H1 (cell line): ENCODE measurements around the gene DDC. TPM values are rescaled to one million over a fixed set of nuclear protein-coding genes. Genes with fewer than 3 reads are reported as not detected.

Source experiments
- CTCF ChIA-PET: fragments of 300-600 bp; sonication (Branson Sonifier 250); formaldehyde crosslinking; loops from one replicate; lab custom pipeline; 2021; ENCODE audit not compliant: partially characterized antibody; lab: Charles Lee
- POLR2A ChIA-PET: fragments of 300-600 bp; sonication (Branson Sonifier 250); formaldehyde crosslinking; loops from one replicate; lab custom pipeline; 2021; ENCODE audit warnings: inconsistent platforms; ENCODE audit not compliant: partially characterized antibody; lab: Charles Lee
- DNase-seq, 2 experiments: peaks; one replicate each; pipeline versions ENCODE4 v3.0.0 to v3.0.0-alpha.2; 2010 to 2022; ENCODE audit warnings: low spot score in 2 of 2, low read depth in 1 of 2, mixed read lengths in 1 of 2
- FAIRE-seq: peaks from 2 replicates; lab custom pipeline; 2011; peaks lifted over from hg19 to GRCh38; lab: Jason Lieb, UNC
- H2AFZ ChIP-seq: 2 replicates; pipeline ENCODE4 v1.8.1; 2012; ENCODE audit warnings: low read length, inconsistent platforms
- H2AK5ac ChIP-seq: 2 replicates; pipeline ENCODE4 v1.6.1; 2013; ENCODE audit warnings: low read depth, low read length
- H2BK120ac ChIP-seq: replicated peaks from 2 replicates; pipeline ENCODE3; 2013; ENCODE audit warnings: low read depth, low read length, inconsistent platforms
- H2BK12ac ChIP-seq: 2 replicates; pipeline ENCODE4 v1.6.1; 2013; ENCODE audit warnings: low read depth, low read length
- H2BK15ac ChIP-seq: 2 replicates; pipeline ENCODE4 v1.6.1; 2013; ENCODE audit warnings: low read length
- H2BK20ac ChIP-seq: 2 replicates; pipeline ENCODE4 v1.6.1; 2013; ENCODE audit warnings: low read length
- H2BK5ac ChIP-seq: 2 replicates; pipeline ENCODE4 v1.6.1; 2013; ENCODE audit warnings: low read depth, low read length
- H3K14ac ChIP-seq: 2 replicates; pipeline ENCODE4 v1.6.1; 2013; ENCODE audit warnings: inconsistent platforms; ENCODE audit not compliant: insufficient read length
- H3K18ac ChIP-seq: 2 replicates; pipeline ENCODE4 v1.6.1; 2013; ENCODE audit warnings: low read length; ENCODE audit errors: extremely low read depth
- H3K23ac ChIP-seq: 2 replicates; pipeline ENCODE4 v1.6.1; 2013; ENCODE audit warnings: inconsistent platforms; ENCODE audit not compliant: insufficient read length
- H3K23me2 ChIP-seq: 2 replicates; pipeline ENCODE4 v1.6.1; 2013; ENCODE audit warnings: low read depth, low read length
- H3K27ac ChIP-seq: 2 replicates; pipeline ENCODE4 v1.6.1; 2011; ENCODE audit warnings: low read depth, low read length, inconsistent platforms
- H3K27me3 ChIP-seq, 4 experiments: replicated peaks in 1 of 4; 1 replicate in 1 of 4; 2 replicates in 3 of 4; pipeline versions ENCODE4 v1.6.1 to v1.8.1; 2011 to 2013; ENCODE audit warnings: low read length in 3 of 4, mild to moderate bottlenecking in 3 of 4, inconsistent platforms in 2 of 4, mixed read lengths in 2 of 4, moderate library complexity in 1 of 4; ENCODE audit not compliant: control insufficient read depth in 3 of 4, insufficient read depth in 3 of 4; ENCODE audit errors: extremely low read depth in 1 of 4
- H3K36me3 ChIP-seq, 4 experiments: 2 replicates each; pipeline versions ENCODE4 v1.6.1 to v1.8.1; 2011 to 2013; ENCODE audit warnings: mild to moderate bottlenecking in 4 of 4, low read length in 3 of 4, moderate library complexity in 2 of 4, control low read depth in 1 of 4, inconsistent platforms in 1 of 4; ENCODE audit not compliant: insufficient read depth in 4 of 4, control insufficient read depth in 2 of 4
- H3K4ac ChIP-seq: replicated peaks from 2 replicates; pipeline ENCODE3; 2013; ENCODE audit warnings: low read length, low read depth, mixed read lengths, inconsistent platforms; ENCODE audit not compliant: insufficient read length
- H3K4me1 ChIP-seq, 4 experiments: replicated peaks in 1 of 4; 1 replicate in 1 of 4; 2 replicates in 3 of 4; pipeline versions ENCODE4 v1.6.1 to v1.8.1; 2011 to 2013; ENCODE audit warnings: low read length in 3 of 4, inconsistent platforms in 2 of 4, mixed read lengths in 1 of 4; ENCODE audit not compliant: insufficient read depth in 4 of 4, control insufficient read depth in 3 of 4
- H3K4me2 ChIP-seq, 2 experiments: 2 replicates each; pipeline versions ENCODE4 v1.6.1 to v1.8.1; 2011 to 2013; ENCODE audit warnings: low read depth in 2 of 2, low read length in 2 of 2, control low read depth in 1 of 2, inconsistent platforms in 1 of 2, mild to moderate bottlenecking in 1 of 2; ENCODE audit not compliant: insufficient read depth in 1 of 2
- H3K4me3 ChIP-seq, 4 experiments: fragments of 200-600, 300-600 bp in 1 of 4; sonication (generic), shearing (Covaris generic), sonication (Bioruptor Twin) in 1 of 4; 2 replicates each; pipeline versions ENCODE4 v1.5.1 to v1.8.1; 2011 to 2016; ENCODE audit warnings: low read length in 4 of 4, low read depth in 3 of 4, control low read depth in 2 of 4, inconsistent platforms in 2 of 4, mild to moderate bottlenecking in 2 of 4, mixed read lengths in 1 of 4, moderate library complexity in 1 of 4; ENCODE audit not compliant: insufficient read depth in 2 of 4; ENCODE audit errors: extremely low read depth in 1 of 4
- H3K56ac ChIP-seq: replicated peaks from 2 replicates; pipeline ENCODE3; 2013; ENCODE audit warnings: low read depth, mild to moderate bottlenecking, mixed read lengths, low read length, inconsistent platforms; ENCODE audit not compliant: insufficient read length
- H3K79me1 ChIP-seq: 2 replicates; pipeline ENCODE4 v1.6.1; 2013; ENCODE audit warnings: low read depth, low read length, control low read depth
- H3K79me2 ChIP-seq, 2 experiments: 2 replicates each; pipeline versions ENCODE4 v1.6.1 to v1.8.1; 2012 to 2013; ENCODE audit warnings: low read length in 2 of 2, mild to moderate bottlenecking in 2 of 2, inconsistent platforms in 1 of 2; ENCODE audit not compliant: insufficient read depth in 2 of 2, control insufficient read depth in 1 of 2
- H3K9ac ChIP-seq, 4 experiments: replicated peaks in 1 of 4; 1 replicate in 1 of 4; 2 replicates in 3 of 4; pipeline versions ENCODE4 v1.6.1 to v1.8.1; 2011 to 2013; ENCODE audit warnings: low read depth in 3 of 4, low read length in 3 of 4, control low read depth in 2 of 4, mild to moderate bottlenecking in 2 of 4, moderate library complexity in 2 of 4, inconsistent platforms in 1 of 4; ENCODE audit errors: extremely low read depth in 1 of 4
- H3K9me3 ChIP-seq, 2 experiments: 2 replicates each; pipeline versions ENCODE4 v1.6.1 to v1.8.1; 2012 to 2013; ENCODE audit warnings: mild to moderate bottlenecking in 2 of 2, moderate library complexity in 2 of 2, control low read depth in 1 of 2, inconsistent platforms in 1 of 2, low read depth in 1 of 2, low read length in 1 of 2, mixed read lengths in 1 of 2; ENCODE audit not compliant: insufficient read depth in 2 of 2
- H4K20me1 ChIP-seq, 2 experiments: replicated peaks in 1 of 2; 2 replicates each; pipeline versions ENCODE3 to v1.8.1; 2011 to 2013; ENCODE audit warnings: inconsistent platforms in 2 of 2, low read length in 2 of 2, mild to moderate bottlenecking in 1 of 2; ENCODE audit not compliant: insufficient read depth in 2 of 2, control insufficient read depth in 1 of 2
- H4K5ac ChIP-seq: 2 replicates; pipeline ENCODE4 v1.6.1; 2013; ENCODE audit warnings: low read length, low read depth, mixed read lengths, inconsistent platforms; ENCODE audit not compliant: insufficient read length
- H4K8ac ChIP-seq: 2 replicates; pipeline ENCODE4 v1.8.0; 2013; ENCODE audit warnings: mild to moderate bottlenecking, moderate library complexity, low read length, inconsistent platforms; ENCODE audit not compliant: insufficient read depth; ENCODE audit errors: extremely low read depth
- H4K91ac ChIP-seq: replicated peaks from 2 replicates; pipeline ENCODE3; 2013; ENCODE audit warnings: low read length, mixed read lengths, inconsistent platforms; ENCODE audit not compliant: insufficient read length
- BCL11A ChIP-seq, 2 experiments: IDR thresholded peaks; one replicate each; pipeline ENCODE4 v1.6.1; 2011; ENCODE audit warnings: low read depth in 2 of 2, low read length in 2 of 2, mild to moderate bottlenecking in 2 of 2
- CHD2 ChIP-seq: IDR thresholded peaks from 2 replicates; pipeline ENCODE4 v1.6.1; 2012; ENCODE audit warnings: low read length, improper control_type of control experiment
- TCF12 ChIP-seq: IDR thresholded peaks from 2 replicates; pipeline ENCODE4 v1.6.1; 2011; ENCODE audit warnings: low read depth, mild to moderate bottlenecking, low read length
- ZNF274 ChIP-seq: IDR thresholded peaks from 2 replicates; pipeline ENCODE4 v1.7.0; 2012; ENCODE audit warnings: low read length, borderline replicate concordance; ENCODE audit errors: extremely low read depth
- polyA plus RNA-seq, 7 experiments: library from polyadenylated mRNA; depleted of rRNA in 3 of 7; stranded (reverse) in 5 of 7; unstranded in 2 of 7; fragments of >200 nt in 5 of 7; fragments of 200-250 nt in 2 of 7; gene quantifications; 1 replicate in 5 of 7; 2 replicates in 1 of 7; 4 replicates in 1 of 7; pipeline versions ENCODE4 v1.2.1 to v1.2.3, GENCODE V29; 2011 to 2013; ENCODE audit warnings: missing spikeins in 2 of 7, mixed read lengths in 2 of 7
- total RNA-seq: library from RNA; stranded (reverse); fragmentation: NEBNext Ultra II Directional; extraction: Animal tissue kit (Norgen Biotek cat#: 25700); gene quantifications from 2 replicates; pipeline ENCODE4 v1.2.1, GENCODE V29; 2021

The DDC gene
- total and polyA plus RNA-seq, 2 of the 8 experiments (the other 6 are each of a cell fraction or from before 2014, with no cell fraction given): 0.05 TPM; not detected in 1

DNA sequence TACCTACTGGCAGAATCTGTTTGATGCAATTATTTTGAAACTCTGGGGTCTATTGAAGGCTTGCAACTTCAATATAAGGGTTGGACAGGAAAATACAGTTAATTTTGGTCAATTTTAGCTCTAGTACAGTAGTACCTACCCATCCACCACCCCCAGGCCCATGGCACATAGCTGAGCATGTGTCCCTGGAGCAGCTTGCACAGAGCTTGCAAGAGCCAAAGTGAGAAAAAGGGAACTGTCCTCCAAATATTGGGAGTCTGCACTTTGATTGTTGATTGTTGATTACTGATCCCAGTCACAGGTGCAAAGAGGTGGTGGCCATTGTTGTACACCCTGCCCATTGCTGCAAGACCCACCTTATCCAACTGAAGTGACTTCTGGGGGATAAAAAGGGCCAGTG, 52.8 kb downstream of the DDC start:
- no peaks in the 10 kb centered on the region for H3K4me1 ChIP-seq
- no peaks in the 10 kb centered on the region; a peak in 1 of 7 replicates for H3K27me3 ChIP-seq
- H3K56ac ChIP-seq: no peak overlapping the region
- no peak overlapping the region for H2BK12ac ChIP-seq
- no peaks in the 10 kb centered on the region for H3K79me2 ChIP-seq
- no peaks in the 10 kb centered on the region for H3K36me3 ChIP-seq
- CTCF ChIA-PET: interaction anchor here (0.7 to 1.5 kb wide), 3 partner anchors 37 to 117 kb away, joined by 3 to 4 read pairs (median 4); no protein-coding TSS in a partner anchor
- no peak overlapping the region for H3K4me2 ChIP-seq
- no peaks in the 10 kb centered on the region for H3K23me2 ChIP-seq
- no peak overlapping the region for H4K5ac ChIP-seq
- no peak overlapping the region for H3K14ac ChIP-seq
- FAIRE-seq (no peak), DNase-seq (no peak)
- no peaks in the 10 kb centered on the region for H3K9me3 ChIP-seq
- no peaks in the 10 kb centered on the region for H3K79me1 ChIP-seq
- no peak overlapping the region for H3K27ac ChIP-seq
- POLR2A ChIA-PET: no interaction called here
- no peak overlapping the region for H3K23ac ChIP-seq
- no peak for TF ChIP-seq ZNF274
- TF ChIP-seq TCF12: no peak
- no peak for TF ChIP-seq CHD2
- no peak for TF ChIP-seq BCL11A (IDR thresholded peaks at IDR 0.05; ENCODE audit: low read depth in 2 of 2, low read length in 2 of 2)
- no peak overlapping the region for H2AFZ ChIP-seq
- H3K9ac ChIP-seq: no peak overlapping the region
- H2BK5ac ChIP-seq: no peak overlapping the region
- H2AK5ac ChIP-seq: no peak overlapping the region
- no peak overlapping the region for H3K18ac ChIP-seq
- H4K20me1 ChIP-seq: no peaks in the 10 kb centered on the region
- no peak overlapping the region for H2BK120ac ChIP-seq
- H2BK20ac ChIP-seq: no peak overlapping the region
- H3K4ac ChIP-seq: no peak overlapping the region
- H3K4me3 ChIP-seq: no peak overlapping the region
- no peak overlapping the region for H4K91ac ChIP-seq
- H2BK15ac ChIP-seq: no peak overlapping the region
- H4K8ac ChIP-seq: no peak overlapping the region
